Measurements from ENCODE around the gene MYRIP.
"Not testable (repeated sequence)": the region's sequence is repeated elsewhere in the genome, so short reads cannot be mapped to it uniquely, and the experiment has no call there.

The MYRIP gene

GRCh38 chr3:40267937-40268724, 458.7 kb downstream of the MYRIP start:
- H3K27ac ChIP-seq = no peak overlapping the region
- H3K9me3 ChIP-seq (ENCODE audit: low read depth, low read length) = no peaks in the 10 kb centered on the region
- TF ChIP-seq FOXP2 (optimal IDR thresholded peaks at IDR 0.05; ENCODE audit: control extremely low read depth, extremely low read length, insufficient read depth) = no peak
- no peak for TF ChIP-seq EZH2 (IDR thresholded peaks at IDR 0.05)
- no peak for TF ChIP-seq POLR2AphosphoS5 (IDR thresholded peaks at IDR 0.05; ENCODE audit: borderline replicate concordance, low read depth, low read length)
- DNase-seq (ENCODE audit: low read depth, low spot score) = no peak
- H3K36me3 ChIP-seq (ENCODE audit: insufficient read depth, low read length) = no peaks in the 10 kb centered on the region
- H3K9ac ChIP-seq (ENCODE audit: insufficient read length) = no peak overlapping the region
- H3K4me3 ChIP-seq = no peak overlapping the region

DNA sequence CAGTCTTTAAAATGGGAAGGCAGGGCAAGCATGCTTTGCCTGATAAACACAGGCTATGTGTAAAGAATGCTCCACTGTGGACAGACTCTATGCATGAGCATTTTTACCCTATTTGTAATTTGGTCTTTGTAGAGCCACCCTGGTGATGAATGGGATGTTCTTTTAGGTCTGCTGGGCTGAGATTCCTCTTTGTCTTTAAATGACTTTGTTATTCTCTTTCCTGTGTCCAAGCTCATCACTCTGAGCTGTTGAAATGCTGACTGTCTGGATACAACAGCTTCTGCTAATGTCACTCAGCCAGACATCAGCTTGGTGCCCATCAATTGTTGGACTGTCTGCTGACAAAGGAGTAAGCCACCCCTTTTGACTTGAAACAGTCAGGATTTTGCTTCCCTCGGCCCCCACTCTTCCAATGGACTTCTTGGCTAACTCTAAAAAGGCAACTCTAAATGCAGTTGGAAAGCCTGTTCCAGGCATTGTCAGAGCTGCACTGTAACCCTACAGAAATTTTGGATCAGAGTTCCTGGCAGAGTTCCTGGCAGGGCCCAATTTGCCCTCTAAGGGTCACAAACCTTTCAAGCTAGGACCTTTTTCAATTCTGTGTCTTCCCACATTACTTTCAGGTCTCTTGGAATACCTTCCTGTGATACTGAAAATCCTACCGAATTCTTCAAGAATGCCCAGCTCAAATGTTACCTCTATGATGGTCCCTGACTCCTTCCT, 459.6 kb downstream of the MYRIP start:
- no peak for TF ChIP-seq FOXP2 (optimal IDR thresholded peaks at IDR 0.05; ENCODE audit: control extremely low read depth, extremely low read length, insufficient read depth)
- no peak for TF ChIP-seq EZH2 (IDR thresholded peaks at IDR 0.05)
- no peak for TF ChIP-seq POLR2AphosphoS5 (IDR thresholded peaks at IDR 0.05; ENCODE audit: borderline replicate concordance, low read depth, low read length)
- H3K36me3 ChIP-seq (ENCODE audit: insufficient read depth, low read length) = no peaks in the 10 kb centered on the region
- no peak for DNase-seq (ENCODE audit: low read depth, low spot score)
- H3K4me3 ChIP-seq = no peak overlapping the region
- H3K27ac ChIP-seq = no peak overlapping the region
- no peak overlapping the region for H3K9ac ChIP-seq (ENCODE audit: insufficient read length)
- H3K9me3 ChIP-seq (ENCODE audit: low read depth, low read length) = no peaks in the 10 kb centered on the region

DNA sequence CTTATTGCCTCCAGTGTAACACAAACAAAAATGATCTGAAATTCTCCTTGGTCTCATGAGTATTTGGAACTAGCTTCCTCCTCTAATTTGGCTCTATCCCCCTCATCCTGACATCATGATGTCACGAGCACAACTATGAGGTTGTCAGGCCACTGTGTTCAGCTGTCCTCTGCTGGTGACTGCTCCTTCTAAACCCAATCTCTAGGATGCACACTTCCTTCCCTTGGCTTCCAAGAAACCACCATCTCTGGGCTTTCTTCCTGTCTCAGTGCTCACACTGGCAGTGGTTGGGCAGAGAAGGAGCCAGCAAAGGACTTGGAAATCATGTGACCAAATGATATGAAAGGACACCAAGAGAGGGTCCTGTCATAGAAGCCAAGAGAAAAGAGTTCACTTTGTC, 469.4 kb downstream of the MYRIP start:
- DNase-seq (ENCODE audit: low read depth, low spot score) = no peak
- H3K4me3 ChIP-seq = no peak overlapping the region
- TF ChIP-seq FOXP2 (optimal IDR thresholded peaks at IDR 0.05; ENCODE audit: control extremely low read depth, extremely low read length, insufficient read depth) (no peak), EZH2 (IDR thresholded peaks at IDR 0.05) (no peak), POLR2AphosphoS5 (IDR thresholded peaks at IDR 0.05; ENCODE audit: borderline replicate concordance, low read depth, low read length) (no peak)

DNA sequence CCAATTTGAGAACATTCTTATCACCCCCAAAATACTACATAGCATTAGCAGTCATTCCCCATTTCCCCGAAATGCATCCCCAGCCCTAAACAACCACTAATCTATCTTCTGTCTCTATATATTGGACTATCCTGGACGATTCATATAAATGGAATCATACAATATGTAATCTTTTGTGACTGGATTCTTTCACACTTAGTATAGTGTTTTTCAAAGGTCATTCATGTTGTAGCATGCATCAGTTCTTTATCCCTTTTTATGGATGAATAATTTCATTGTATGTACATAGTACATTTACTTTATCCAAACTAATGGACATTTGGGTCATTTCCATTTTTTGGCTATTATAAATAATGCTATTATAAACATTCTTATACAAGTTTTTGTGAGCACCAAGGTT, 472.6 kb downstream of the MYRIP start:
- DNase-seq (ENCODE audit: low read depth, low spot score) = no peak
- Histone ChIP-seq H3K27ac (no peak overlapping the region), H3K9me3 (ENCODE audit: low read depth, low read length) (no peaks in the 10 kb centered on the region), H3K4me3 (no peak overlapping the region), H3K9ac (ENCODE audit: insufficient read length) (no peak overlapping the region), H3K36me3 (ENCODE audit: insufficient read depth, low read length) (no peaks in the 10 kb centered on the region)
- TF ChIP-seq FOXP2 (optimal IDR thresholded peaks at IDR 0.05; ENCODE audit: control extremely low read depth, extremely low read length, insufficient read depth) (no peak), EZH2 (IDR thresholded peaks at IDR 0.05) (no peak), POLR2AphosphoS5 (IDR thresholded peaks at IDR 0.05; ENCODE audit: borderline replicate concordance, low read depth, low read length) (no peak)

More for the DNA sequence above, 469.4 kb downstream of the MYRIP start:
- H3K9ac ChIP-seq (ENCODE audit: insufficient read length) = no peak overlapping the region
- H3K9me3 ChIP-seq (ENCODE audit: low read depth, low read length) = no peaks in the 10 kb centered on the region
- no peaks in the 10 kb centered on the region for H3K36me3 ChIP-seq (ENCODE audit: insufficient read depth, low read length)
- no peak overlapping the region for H3K27ac ChIP-seq

DNA sequence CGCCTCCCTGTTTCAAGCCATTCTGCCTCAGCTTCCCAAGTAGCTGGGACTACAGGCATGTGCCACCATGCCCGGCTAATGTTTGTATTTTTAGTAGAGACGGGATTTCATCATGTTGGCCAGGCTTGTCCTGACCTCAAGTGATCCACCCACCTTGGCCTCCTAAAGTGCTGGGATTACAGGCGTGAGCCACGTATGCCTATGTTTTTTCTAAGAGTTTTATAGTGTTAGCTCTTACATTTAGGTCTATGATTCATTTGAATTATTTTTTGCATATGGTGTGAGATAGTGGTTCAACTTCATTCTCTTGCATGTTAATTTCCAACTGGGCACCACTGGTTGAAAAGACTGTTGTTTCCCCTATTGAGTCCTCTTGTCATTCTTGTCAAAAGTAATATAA, 473.6 kb downstream of the MYRIP start:
- H3K36me3 ChIP-seq (ENCODE audit: insufficient read depth, low read length); H3K4me3 ChIP-seq; DNase-seq (ENCODE audit: low read depth, low spot score); H3K27ac ChIP-seq; H3K9me3 ChIP-seq (ENCODE audit: low read depth, low read length); H3K9ac ChIP-seq (ENCODE audit: insufficient read length): not testable (repeated sequence)

DNA sequence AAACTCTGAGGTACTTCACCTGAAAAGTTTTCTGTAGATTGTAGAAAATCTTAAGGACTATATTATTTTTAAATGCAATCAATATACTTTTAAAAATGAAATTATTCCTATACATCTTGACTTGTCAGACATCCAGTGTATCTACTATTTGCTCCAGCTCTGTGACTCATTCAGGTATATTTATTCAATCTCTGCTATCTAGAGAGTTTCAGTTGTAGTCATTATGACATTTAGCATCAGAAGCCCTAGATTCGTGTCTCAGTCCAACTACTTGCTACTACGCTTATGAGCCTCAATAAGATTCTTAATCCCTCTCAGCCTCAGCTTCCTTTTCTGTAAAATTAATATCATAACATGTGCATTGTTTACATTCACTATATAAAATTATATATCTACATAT, 477.8 kb downstream of the MYRIP start:
- Histone ChIP-seq H3K4me3 (no peak overlapping the region), H3K36me3 (ENCODE audit: insufficient read depth, low read length) (no peaks in the 10 kb centered on the region), H3K9me3 (ENCODE audit: low read depth, low read length) (no peaks in the 10 kb centered on the region), H3K9ac (ENCODE audit: insufficient read length) (no peak overlapping the region), H3K27ac (no peak overlapping the region)
- no peak for DNase-seq (ENCODE audit: low read depth, low spot score)
- no peak for TF ChIP-seq FOXP2 (optimal IDR thresholded peaks at IDR 0.05; ENCODE audit: control extremely low read depth, extremely low read length, insufficient read depth)
- no peak for TF ChIP-seq POLR2AphosphoS5 (IDR thresholded peaks at IDR 0.05; ENCODE audit: borderline replicate concordance, low read depth, low read length)
- no peak for TF ChIP-seq EZH2 (IDR thresholded peaks at IDR 0.05)

DNA sequence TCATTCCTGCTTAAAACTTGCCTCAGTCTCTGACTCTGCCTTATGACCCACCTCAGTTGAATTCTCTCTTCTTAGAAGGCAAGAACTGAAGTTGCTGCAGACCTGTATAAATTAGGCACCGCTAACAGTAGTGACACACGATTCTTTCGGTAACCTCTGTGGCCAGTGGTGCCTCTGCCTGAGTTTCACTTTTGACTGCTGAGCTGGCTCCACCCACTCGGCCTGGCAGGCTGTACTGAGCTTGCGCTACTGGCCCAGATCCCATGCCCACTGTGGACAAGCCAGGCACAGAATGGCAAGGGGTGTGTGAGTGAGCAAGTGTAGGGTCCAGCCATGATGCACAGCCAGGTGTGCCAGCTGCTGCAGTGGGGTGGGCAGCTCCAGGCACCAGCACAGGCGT, 481.0 kb downstream of the MYRIP start:
- Histone ChIP-seq H3K4me3 (no peak overlapping the region), H3K9me3 (ENCODE audit: low read depth, low read length) (no peaks in the 10 kb centered on the region), H3K27ac (no peak overlapping the region), H3K36me3 (ENCODE audit: insufficient read depth, low read length) (no peaks in the 10 kb centered on the region), H3K9ac (ENCODE audit: insufficient read length) (no peak overlapping the region)
- no peak for TF ChIP-seq EZH2 (IDR thresholded peaks at IDR 0.05)
- no peak for TF ChIP-seq POLR2AphosphoS5 (IDR thresholded peaks at IDR 0.05; ENCODE audit: borderline replicate concordance, low read depth, low read length)
- TF ChIP-seq FOXP2 (optimal IDR thresholded peaks at IDR 0.05; ENCODE audit: control extremely low read depth, extremely low read length, insufficient read depth) = no peak
- no peak for DNase-seq (ENCODE audit: low read depth, low spot score)

- H3K36me3 ChIP-seq (ENCODE audit: insufficient read depth, low read length) = no peaks in the 10 kb centered on the region
- H3K4me3 ChIP-seq = no peak overlapping the region
- H3K9ac ChIP-seq (ENCODE audit: insufficient read length) = no peak overlapping the region
- H3K9me3 ChIP-seq (ENCODE audit: low read depth, low read length) = no peaks in the 10 kb centered on the region
- no peak for DNase-seq (ENCODE audit: low read depth, low spot score)
- no peak for TF ChIP-seq FOXP2 (optimal IDR thresholded peaks at IDR 0.05; ENCODE audit: control extremely low read depth, extremely low read length, insufficient read depth)
- TF ChIP-seq EZH2 (IDR thresholded peaks at IDR 0.05) = no peak
- TF ChIP-seq POLR2AphosphoS5 (IDR thresholded peaks at IDR 0.05; ENCODE audit: borderline replicate concordance, low read depth, low read length) = no peak
- no peak overlapping the region for H3K27ac ChIP-seq
Observed at GRCh38 chr3:40291471-40291870, 482.1 kb downstream of the MYRIP start.
